HepG2 (cell line): Measurements from ENCODE around the gene PRDX5. TPM values are rescaled to one million over a fixed set of nuclear protein-coding genes. Genes with fewer than 3 reads are reported as not detected.
A peak's percentile ranks its signal among the peaks of the same experiment; 100 is the strongest.

Experiments used
- HNRNPK ChIP-seq: fragments of 200-400 bp; formaldehyde crosslinking; IDR thresholded peaks from 2 replicates; pipeline ENCODE4 v1.6.1; 2018; ENCODE audit warnings: low read length, low read depth, moderate library complexity, mild to moderate bottlenecking; ENCODE audit not compliant: poor library complexity, severe bottlenecking
- HOXA5 ChIP-seq: sonication (generic); formaldehyde crosslinking; IDR thresholded peaks from 2 replicates; pipeline ENCODE4 v1.4.0; 2020; ENCODE audit warnings: missing genetic modification reagents
- MAFK ChIP-seq, 2 experiments: IDR thresholded peaks in 1 of 2; conservative IDR thresholded peaks in 1 of 2; 2 replicates each; pipeline ENCODE4 v1.6.1; 2011; ENCODE audit warnings: improper control_type of control experiment in 2 of 2, low read length in 2 of 2
- MYC ChIP-seq: sonication (generic); formaldehyde crosslinking; IDR thresholded peaks from 2 replicates; pipeline ENCODE4 v1.9.0; 2021; ENCODE audit warnings: missing genetic modification reagents, borderline replicate concordance
- NR2C2 ChIP-seq: sonication (generic); formaldehyde crosslinking; IDR thresholded peaks from 2 replicates; pipeline ENCODE4 v1.4.0; 2020; ENCODE audit warnings: missing genetic modification reagents, mild to moderate bottlenecking, moderate library complexity, borderline replicate concordance
- REL ChIP-seq: sonication (generic); formaldehyde crosslinking; conservative IDR thresholded peaks from 2 replicates; pipeline ENCODE4 v1.8.0; 2022; ENCODE audit warnings: mild to moderate bottlenecking, missing genetic modification reagents, moderate library complexity
- RELA ChIP-seq: sonication (generic); formaldehyde crosslinking; IDR thresholded peaks from 2 replicates; pipeline ENCODE4 v1.4.0; 2020; ENCODE audit warnings: missing genetic modification reagents
- RXRB ChIP-seq: IDR thresholded peaks from 2 replicates; pipeline ENCODE4 v1.6.1; 2016; ENCODE audit warnings: borderline replicate concordance, missing genetic modification reagents, missing compliant biosample characterization
- SP1 ChIP-seq, 2 experiments: fragments of 450-650 bp in 1 of 2; sonication (generic) in 1 of 2; formaldehyde crosslinking in 1 of 2; IDR thresholded peaks; 2 replicates each; pipeline versions ENCODE4 v1.4.0 to v1.6.1; 2016 to 2020; ENCODE audit warnings: missing genetic modification reagents in 1 of 2
- SP5 ChIP-seq: IDR thresholded peaks from 2 replicates; pipeline ENCODE4 v1.6.1; 2016; ENCODE audit warnings: low read depth, borderline replicate concordance
- STAG1 ChIP-seq: sonication (generic); formaldehyde crosslinking; IDR thresholded peaks from 2 replicates; pipeline ENCODE4 v1.4.0; 2020; ENCODE audit warnings: missing genetic modification reagents
- ZC3H13 ChIP-seq: sonication (generic); formaldehyde crosslinking; IDR thresholded peaks from 2 replicates; pipeline ENCODE4 v1.8.1; 2023; ENCODE audit warnings: mild to moderate bottlenecking, missing genetic modification reagents, moderate library complexity
- ZFX ChIP-seq: sonication (generic); formaldehyde crosslinking; IDR thresholded peaks from 2 replicates; pipeline ENCODE4 v1.4.0; 2020; ENCODE audit warnings: mild to moderate bottlenecking, low read depth, missing genetic modification reagents, moderate library complexity
- ZNF224 ChIP-seq: sonication (generic); formaldehyde crosslinking; IDR thresholded peaks from 2 replicates; pipeline ENCODE4 v1.5.0; 2020; ENCODE audit warnings: mild to moderate bottlenecking, missing genetic modification reagents
- ZNF354B ChIP-seq: sonication (generic); formaldehyde crosslinking; IDR thresholded peaks from 2 replicates; pipeline ENCODE4 v1.8.0; 2022; ENCODE audit warnings: mild to moderate bottlenecking, missing genetic modification reagents
- ZNF430 ChIP-seq: sonication (generic); formaldehyde crosslinking; IDR thresholded peaks from 2 replicates; pipeline ENCODE4 v1.9.0; 2021; ENCODE audit warnings: mild to moderate bottlenecking, missing genetic modification reagents
- ZNF7 ChIP-seq: IDR thresholded peaks from 2 replicates; pipeline ENCODE4 v1.6.1; 2016; ENCODE audit warnings: missing biosample characterization, missing genetic modification reagents
- ZNF768 ChIP-seq: sonication (generic); formaldehyde crosslinking; IDR thresholded peaks from 2 replicates; pipeline ENCODE4 v1.4.0; 2020; ENCODE audit warnings: missing genetic modification reagents
- ZNF777 ChIP-seq: sonication (generic); formaldehyde crosslinking; IDR thresholded peaks from 2 replicates; pipeline ENCODE4 v1.4.0; 2020; ENCODE audit warnings: missing genetic modification reagents
- polyA plus RNA-seq, 8 experiments: library from polyadenylated mRNA; depleted of rRNA in 3 of 8; stranded (reverse) in 7 of 8; unstranded in 1 of 8; fragments of >200 nt; fragmentation: Illumina TruSeq in 4 of 8; extraction: Trizol in 4 of 8; gene quantifications; 2 replicates each; pipeline versions ENCODE4 v1.2.1 to v1.2.3, GENCODE V29; 2011 to 2016; ENCODE audit warnings: low read depth in 4 of 8, missing spikeins in 1 of 8, mixed read lengths in 1 of 8; ENCODE audit not compliant: insufficient read depth in 1 of 8
- total RNA-seq, 5 experiments: library from RNA; depleted of rRNA; stranded (reverse); fragments of >200 nt; fragmentation: Illumina TruSeq; extraction: Trizol; gene quantifications; 2 replicates each; pipeline ENCODE4 v1.2.3, GENCODE V29; 2016; ENCODE audit warnings: low read depth in 1 of 5
- TF ChIP-seq, protein P1 (sequence below): sonication (generic); formaldehyde crosslinking; conservative IDR thresholded peaks from 2 replicates; pipeline ENCODE4 v1.8.1; 2023; ENCODE audit warnings: missing genetic modification reagents
- TF ChIP-seq, protein P2 (sequence below): sonication (generic); formaldehyde crosslinking; IDR thresholded peaks from 2 replicates; pipeline ENCODE4 v1.8.0; 2022; ENCODE audit warnings: mild to moderate bottlenecking, missing genetic modification reagents
- TF ChIP-seq, protein P3 (sequence below): fragments of 450-650 bp; IDR thresholded peaks from 2 replicates; pipeline ENCODE4 v1.6.1; 2017; ENCODE audit warnings: mild to moderate bottlenecking

Gene PRDX5
- total and polyA plus RNA-seq, 2 of the 13 experiments (the other 11 are each of a cell fraction or from before 2014, with no cell fraction given): 215 to 311 TPM

DNA sequence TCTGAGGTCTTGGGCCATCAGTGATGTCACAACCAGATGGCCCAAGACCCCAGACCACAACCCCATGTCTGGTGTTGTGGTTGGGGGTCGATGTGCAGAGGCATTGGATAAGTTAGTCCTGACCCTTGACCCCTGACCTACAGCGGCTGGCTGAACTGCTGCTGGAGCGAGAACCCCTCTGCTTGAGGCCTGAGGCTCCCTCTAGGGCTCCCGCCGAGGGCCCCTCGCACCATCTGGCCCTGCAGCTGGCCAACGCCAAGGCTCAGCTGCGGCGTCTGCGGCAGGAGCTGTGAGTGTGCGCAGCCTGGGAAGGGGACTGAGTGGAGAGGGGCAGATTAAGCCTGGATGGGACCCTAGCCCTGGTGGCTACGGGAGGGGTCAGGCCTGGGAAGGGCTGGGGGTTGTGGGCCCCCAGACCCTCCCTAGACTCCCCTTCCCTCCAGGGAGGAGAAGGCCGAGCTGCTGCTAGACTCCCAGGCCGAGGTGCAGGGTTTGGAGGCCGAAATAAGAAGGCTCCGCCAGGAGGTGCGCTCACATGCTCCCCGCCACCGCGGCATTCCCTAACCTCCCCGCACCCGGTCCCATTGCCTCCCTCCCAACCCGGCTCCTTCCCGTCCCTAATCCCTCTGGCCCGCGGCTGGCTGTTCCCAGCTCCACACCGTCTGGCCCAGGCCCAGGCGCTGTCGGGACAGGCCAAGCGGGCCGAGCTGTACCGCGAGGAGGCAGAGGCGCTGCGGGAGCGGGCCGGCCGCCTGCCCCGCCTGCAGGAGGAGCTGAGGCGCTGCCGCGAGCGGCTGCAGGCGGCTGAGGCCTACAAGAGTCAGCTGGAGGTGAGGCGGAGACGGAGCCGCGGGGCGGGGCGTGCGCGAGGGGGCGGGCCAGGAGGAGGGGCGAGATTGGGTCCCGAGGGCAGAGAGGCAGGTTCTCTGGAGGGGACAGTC, 24.2 kb downstream of the PRDX5 start (continued):
- TF ChIP-seq, protein P1, sequence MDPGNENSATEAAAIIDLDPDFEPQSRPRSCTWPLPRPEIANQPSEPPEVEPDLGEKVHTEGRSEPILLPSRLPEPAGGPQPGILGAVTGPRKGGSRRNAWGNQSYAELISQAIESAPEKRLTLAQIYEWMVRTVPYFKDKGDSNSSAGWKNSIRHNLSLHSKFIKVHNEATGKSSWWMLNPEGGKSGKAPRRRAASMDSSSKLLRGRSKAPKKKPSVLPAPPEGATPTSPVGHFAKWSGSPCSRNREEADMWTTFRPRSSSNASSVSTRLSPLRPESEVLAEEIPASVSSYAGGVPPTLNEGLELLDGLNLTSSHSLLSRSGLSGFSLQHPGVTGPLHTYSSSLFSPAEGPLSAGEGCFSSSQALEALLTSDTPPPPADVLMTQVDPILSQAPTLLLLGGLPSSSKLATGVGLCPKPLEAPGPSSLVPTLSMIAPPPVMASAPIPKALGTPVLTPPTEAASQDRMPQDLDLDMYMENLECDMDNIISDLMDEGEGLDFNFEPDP (CRISPR knock-in tag): no peak
- peak; percentile 92 for TF ChIP-seq HNRNPK
- no peak for TF ChIP-seq ZNF777 (CRISPR knock-in tag)
- no peak for TF ChIP-seq RELA (CRISPR knock-in tag)
- no peak for TF ChIP-seq ZNF7 (CRISPR knock-in tag)
- peak; percentile 48; the same call in 1 of the 2 replicates for TF ChIP-seq NR2C2 (CRISPR knock-in tag)
- TF ChIP-seq, protein P2, sequence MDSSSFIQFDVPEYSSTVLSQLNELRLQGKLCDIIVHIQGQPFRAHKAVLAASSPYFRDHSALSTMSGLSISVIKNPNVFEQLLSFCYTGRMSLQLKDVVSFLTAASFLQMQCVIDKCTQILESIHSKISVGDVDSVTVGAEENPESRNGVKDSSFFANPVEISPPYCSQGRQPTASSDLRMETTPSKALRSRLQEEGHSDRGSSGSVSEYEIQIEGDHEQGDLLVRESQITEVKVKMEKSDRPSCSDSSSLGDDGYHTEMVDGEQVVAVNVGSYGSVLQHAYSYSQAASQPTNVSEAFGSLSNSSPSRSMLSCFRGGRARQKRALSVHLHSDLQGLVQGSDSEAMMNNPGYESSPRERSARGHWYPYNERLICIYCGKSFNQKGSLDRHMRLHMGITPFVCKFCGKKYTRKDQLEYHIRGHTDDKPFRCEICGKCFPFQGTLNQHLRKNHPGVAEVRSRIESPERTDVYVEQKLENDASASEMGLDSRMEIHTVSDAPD: no peak
- TF ChIP-seq, protein P3, sequence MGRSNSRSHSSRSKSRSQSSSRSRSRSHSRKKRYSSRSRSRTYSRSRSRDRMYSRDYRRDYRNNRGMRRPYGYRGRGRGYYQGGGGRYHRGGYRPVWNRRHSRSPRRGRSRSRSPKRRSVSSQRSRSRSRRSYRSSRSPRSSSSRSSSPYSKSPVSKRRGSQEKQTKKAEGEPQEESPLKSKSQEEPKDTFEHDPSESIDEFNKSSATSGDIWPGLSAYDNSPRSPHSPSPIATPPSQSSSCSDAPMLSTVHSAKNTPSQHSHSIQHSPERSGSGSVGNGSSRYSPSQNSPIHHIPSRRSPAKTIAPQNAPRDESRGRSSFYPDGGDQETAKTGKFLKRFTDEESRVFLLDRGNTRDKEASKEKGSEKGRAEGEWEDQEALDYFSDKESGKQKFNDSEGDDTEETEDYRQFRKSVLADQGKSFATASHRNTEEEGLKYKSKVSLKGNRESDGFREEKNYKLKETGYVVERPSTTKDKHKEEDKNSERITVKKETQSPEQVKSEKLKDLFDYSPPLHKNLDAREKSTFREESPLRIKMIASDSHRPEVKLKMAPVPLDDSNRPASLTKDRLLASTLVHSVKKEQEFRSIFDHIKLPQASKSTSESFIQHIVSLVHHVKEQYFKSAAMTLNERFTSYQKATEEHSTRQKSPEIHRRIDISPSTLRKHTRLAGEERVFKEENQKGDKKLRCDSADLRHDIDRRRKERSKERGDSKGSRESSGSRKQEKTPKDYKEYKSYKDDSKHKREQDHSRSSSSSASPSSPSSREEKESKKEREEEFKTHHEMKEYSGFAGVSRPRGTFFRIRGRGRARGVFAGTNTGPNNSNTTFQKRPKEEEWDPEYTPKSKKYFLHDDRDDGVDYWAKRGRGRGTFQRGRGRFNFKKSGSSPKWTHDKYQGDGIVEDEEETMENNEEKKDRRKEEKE: no peak
- TF ChIP-seq STAG1 (CRISPR knock-in tag): peak; percentile 23; the same call in 1 of the 2 replicates
- TF ChIP-seq RXRB (CRISPR knock-in tag): peak; percentile 13; the same call in 1 of the 2 replicates
- no peak for TF ChIP-seq ZNF224 (CRISPR knock-in tag)
- TF ChIP-seq REL (CRISPR knock-in tag): no peak
- TF ChIP-seq ZFX (CRISPR knock-in tag): peak; percentile 96
- peak; percentile 30; the same call in 1 of the 2 replicates for TF ChIP-seq MYC (CRISPR knock-in tag)
- no peak for TF ChIP-seq SP1 (IDR thresholded peaks at IDR 0.05)
- TF ChIP-seq SP1 (CRISPR knock-in tag; IDR thresholded peaks at IDR 0.05): peak; percentile 67
- peak; percentile 50; the same call in 1 of the 2 replicates for TF ChIP-seq SP5 (CRISPR knock-in tag)
- TF ChIP-seq HOXA5 (CRISPR knock-in tag): no peak
- peak; percentile 45 for TF ChIP-seq ZNF768 (CRISPR knock-in tag)
- 0 out of 2 replicates have a peak, but pooled peaks have one; percentile 40 for TF ChIP-seq ZNF430 (CRISPR knock-in tag)
- TF ChIP-seq ZNF354B: no peak
- no peak for TF ChIP-seq ZC3H13
- TF ChIP-seq MAFK (conservative IDR thresholded peaks at IDR 0.05 in 1 of 2, IDR thresholded peaks at IDR 0.05 in 1 of 2; ENCODE audit: low read length in 2 of 2): no peak
